ENCODE measurements around the gene ZC3H7A. TPM values are rescaled to one million over a fixed set of nuclear protein-coding genes. Genes with fewer than 3 reads are reported as not detected.

Gene ZC3H7A
- total and polyA plus RNA-seq, 9 of the 15 experiments (the other 6 are each of a cell fraction or from before 2014, with no cell fraction given) = 19.8 to 49.1 (median 28.2) TPM

DNA sequence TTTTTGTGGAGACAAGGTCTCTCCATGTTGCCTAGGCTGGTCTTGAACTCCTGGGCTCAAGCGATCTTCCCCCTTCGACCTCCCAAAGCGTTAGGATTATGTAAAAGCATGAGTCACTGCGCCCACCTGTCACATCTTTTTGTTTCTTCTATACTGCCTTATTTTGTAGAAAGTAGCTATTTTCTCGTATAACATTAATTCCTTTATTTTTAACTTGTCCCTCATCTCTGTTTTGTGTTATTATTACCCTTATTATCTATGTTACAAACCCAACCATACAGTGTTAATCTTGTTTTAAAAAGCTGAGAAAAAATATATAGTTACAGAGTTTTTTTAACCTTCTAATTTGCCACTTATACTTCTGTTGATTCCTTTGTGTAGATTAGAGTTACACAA is 53.0 kb downstream of the ZC3H7A start:
- peak overlapping the region; percentile 96 for H2AFZ ChIP-seq (ENCODE audit: low read depth, low read length)
- 52% methylated on average over 5 of the region's 5 CpGs for WGBS (ENCODE audit: insufficient coverage, low coverage, missing lambda C conversion rate)
- H4K20me1 ChIP-seq (replicated peaks; ENCODE audit: control insufficient read depth, insufficient read depth, low read length) = peaks cover 12% of the 10 kb centered on the region
- POLR2A ChIA-PET = interaction anchor here (1.7 to 2.7 kb wide), 3 partner anchors 12 to 53 kb away, joined by 4 to 32 read pairs (median 16); partner anchors contain the start of gene ZC3H7A
- intact Hi-C loops (cut with micrococcal nuclease) (no loop called here), in situ Hi-C loops (cut with MboI) (no loop called here)
- no peaks in the 10 kb centered on the region for H3K9me1 ChIP-seq (ENCODE audit: control insufficient read depth, insufficient read depth, low read length)
- H3K9ac ChIP-seq (ENCODE audit: insufficient read depth in 1 of 2, low read depth in 2 of 2, low read length in 2 of 2) = no peak overlapping the region; a peak in 2 of 4 replicates
- no peak for ATAC-seq
- H3K9me3 ChIP-seq (replicated peaks; ENCODE audit: control insufficient read depth, insufficient read depth, low read depth, low read length) = no peaks in the 10 kb centered on the region
- FAIRE-seq = no peak
- DNase-seq (ENCODE audit: extremely low read depth in 1 of 4, low spot score in 3 of 4) = no peak
- H3K27ac ChIP-seq (ENCODE audit: extremely low read depth, low read depth, low read length) = peak overlapping the region; percentile 95
- peaks cover 18 to 20% of the 10 kb centered on the region in 2 experiments; a peak in 4 of 5 replicates for H3K4me1 ChIP-seq (replicated peaks in 1 of 2; ENCODE audit: control insufficient read depth in 2 of 2, insufficient read depth in 2 of 2, low read length in 2 of 2)
- peaks cover 44% of the 10 kb centered on the region for H3K79me2 ChIP-seq (ENCODE audit: control insufficient read depth, insufficient read depth, low read length)
- CTCF ChIA-PET (ENCODE audit: low intra/inter-chr PET ratio) = no interaction called here
- H3K27me3 ChIP-seq (ENCODE audit: control insufficient read depth in 2 of 2, insufficient read depth in 2 of 2, low read length in 2 of 2) = no peaks in the 10 kb centered on the region
- H3K36me3 ChIP-seq (ENCODE audit: control insufficient read depth, insufficient read depth, low read length) = peaks cover 15% of the 10 kb centered on the region; the same call in 2 of the 3 replicates
- no peak overlapping the region for H3K4me3 ChIP-seq
- peak overlapping the region; percentile 88 for H3K4me2 ChIP-seq (ENCODE audit: insufficient read depth, low read length)
- TF ChIP-seq BCOR (IDR thresholded peaks at IDR 0.05) (no peak), JUND (IDR thresholded peaks at IDR 0.05; ENCODE audit: borderline replicate concordance, low read depth, low read length) (peak; percentile 29; the same call in 1 of the 2 replicates), JUND (tag; IDR thresholded peaks at IDR 0.05; ENCODE audit: borderline replicate concordance, low read depth, low read length) (no peak)
- TF ChIP-seq, protein P1, sequence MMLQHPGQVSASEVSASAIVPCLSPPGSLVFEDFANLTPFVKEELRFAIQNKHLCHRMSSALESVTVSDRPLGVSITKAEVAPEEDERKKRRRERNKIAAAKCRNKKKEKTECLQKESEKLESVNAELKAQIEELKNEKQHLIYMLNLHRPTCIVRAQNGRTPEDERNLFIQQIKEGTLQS (IDR thresholded peaks at IDR 0.05) = peak; percentile 50; the same call in 1 of the 2 replicates
- TF ChIP-seq, protein P1 (CRISPR knock-in tag; conservative IDR thresholded peaks at IDR 0.05) = no peak
- no TSS peak for BruUV-seq (replicated peaks)
